HG02623 (cell line): ENCODE measurements around the gene SLC2A14.
"Not testable (repeated sequence)": the region's sequence is repeated elsewhere in the genome, so short reads cannot be mapped to it uniquely, and the experiment has no call there.

Experiments
- ATAC-seq: cut with Tn5 transposase; IDR thresholded peaks from one replicate; pipeline ENCODE4 v1.9.1; 2021; ENCODE audit warnings: moderate library complexity; ENCODE audit not compliant: unreplicated experiment

Gene SLC2A14

GRCh38 chr12:7877420-7877819 lies 4.7 kb upstream of the SLC2A14 start:
- ATAC-seq = no peak

GRCh38 chr12:7870335-7870734 lies 2.4 kb downstream of the SLC2A14 start:
- no peak for ATAC-seq

- ATAC-seq = no peak
Observed at GRCh38 chr12:7869137-7869536, 3.6 kb downstream of the SLC2A14 start.

- ATAC-seq = no peak
Observed at GRCh38 chr12:7868391-7868790, 4.3 kb downstream of the SLC2A14 start.

GRCh38 chr12:7864601-7865150 lies 8.0 kb downstream of the SLC2A14 start:
- no peak for ATAC-seq

- not testable (repeated sequence) for ATAC-seq
Observed at GRCh38 chr12:7862814-7863348, 9.8 kb downstream of the SLC2A14 start.

- not testable (repeated sequence) for ATAC-seq
Observed at GRCh38 chr12:7862301-7862700, 10.4 kb downstream of the SLC2A14 start.

GRCh38 chr12:7859552-7859951 lies 13.2 kb downstream of the SLC2A14 start:
- no peak for ATAC-seq

GRCh38 chr12:7857971-7858370 lies 14.7 kb downstream of the SLC2A14 start:
- ATAC-seq = no peak

GRCh38 chr12:7856516-7856915 lies 16.2 kb downstream of the SLC2A14 start:
- no peak for ATAC-seq

GRCh38 chr12:7853557-7853956 lies 19.2 kb downstream of the SLC2A14 start:
- no peak for ATAC-seq

- not testable (repeated sequence) for ATAC-seq
Observed at GRCh38 chr12:7851622-7852081, 21.1 kb downstream of the SLC2A14 start.

- not testable (repeated sequence) for ATAC-seq
Observed at GRCh38 chr12:7850099-7850498, 22.6 kb downstream of the SLC2A14 start.

- not testable (repeated sequence) for ATAC-seq
Observed at GRCh38 chr12:7848098-7848422, 24.7 kb downstream of the SLC2A14 start.

- not testable (repeated sequence) for ATAC-seq
Observed at GRCh38 chr12:7847226-7848097, 25.3 kb downstream of the SLC2A14 start.

- no peak for ATAC-seq
Observed at GRCh38 chr12:7844116-7844515, 28.6 kb downstream of the SLC2A14 start.

GRCh38 chr12:7843583-7843982 lies 29.1 kb downstream of the SLC2A14 start:
- not testable (repeated sequence) for ATAC-seq

GRCh38 chr12:7843149-7843548 lies 29.6 kb downstream of the SLC2A14 start:
- not testable (repeated sequence) for ATAC-seq

- ATAC-seq = not testable (repeated sequence)
Observed at GRCh38 chr12:7842444-7842843, 30.3 kb downstream of the SLC2A14 start.

- ATAC-seq = not testable (repeated sequence)
Observed at GRCh38 chr12:7839848-7840247, 32.9 kb downstream of the SLC2A14 start.

- ATAC-seq = not testable (repeated sequence)
Observed at GRCh38 chr12:7839226-7839625, 33.5 kb downstream of the SLC2A14 start.

- no peak for ATAC-seq
Observed at GRCh38 chr12:7837366-7837765, 35.3 kb downstream of the SLC2A14 start.
